ENCODE data around the gene BCAS3.

The BCAS3 gene

GRCh38 chr17:61389670-61390478 is 712.2 kb downstream of the BCAS3 start:
- Histone ChIP-seq H3K27ac (ENCODE audit: low read depth, low read length) (no peak overlapping the region), H3K4me1 (ENCODE audit: control insufficient read depth, insufficient read depth, low read length) (no peaks in the 10 kb centered on the region), H3K4me3 (ENCODE audit: low read length) (no peak overlapping the region), H3K27me3 (ENCODE audit: control insufficient read depth, insufficient read depth, low read length) (no peaks in the 10 kb centered on the region), H3K36me3 (ENCODE audit: control insufficient read depth, insufficient read depth, low read length) (no peaks in the 10 kb centered on the region), H3K9ac (ENCODE audit: low read length) (no peak overlapping the region)

- no peak overlapping the region for H3K9ac ChIP-seq (ENCODE audit: low read length)
- no peaks in the 10 kb centered on the region for H3K36me3 ChIP-seq (ENCODE audit: control insufficient read depth, insufficient read depth, low read length)
- no peaks in the 10 kb centered on the region for H3K27me3 ChIP-seq (ENCODE audit: control insufficient read depth, insufficient read depth, low read length)
- no peaks in the 10 kb centered on the region for H3K4me1 ChIP-seq (ENCODE audit: control insufficient read depth, insufficient read depth, low read length)
- H3K27ac ChIP-seq (ENCODE audit: low read depth, low read length): no peak overlapping the region
- H3K4me3 ChIP-seq (ENCODE audit: low read length): no peak overlapping the region
Measured at GRCh38 chr17:61390479-61390791, 712.8 kb downstream of the BCAS3 start.

GRCh38 chr17:61391595-61392291 is 714.1 kb downstream of the BCAS3 start:
- Histone ChIP-seq H3K4me3 (ENCODE audit: low read length) (no peak overlapping the region), H3K4me1 (ENCODE audit: control insufficient read depth, insufficient read depth, low read length) (no peaks in the 10 kb centered on the region), H3K27me3 (ENCODE audit: control insufficient read depth, insufficient read depth, low read length) (peaks cover 6% of the 10 kb centered on the region), H3K9ac (ENCODE audit: low read length) (no peak overlapping the region), H3K36me3 (ENCODE audit: control insufficient read depth, insufficient read depth, low read length) (no peaks in the 10 kb centered on the region), H3K27ac (ENCODE audit: low read depth, low read length) (no peak overlapping the region)

- H3K4me3 ChIP-seq (ENCODE audit: low read length): no peak overlapping the region
- no peaks in the 10 kb centered on the region for H3K36me3 ChIP-seq (ENCODE audit: control insufficient read depth, insufficient read depth, low read length)
- H3K27ac ChIP-seq (ENCODE audit: low read depth, low read length): no peak overlapping the region
- no peak overlapping the region for H3K9ac ChIP-seq (ENCODE audit: low read length)
- H3K27me3 ChIP-seq (ENCODE audit: control insufficient read depth, insufficient read depth, low read length): peaks cover 13% of the 10 kb centered on the region
- H3K4me1 ChIP-seq (ENCODE audit: control insufficient read depth, insufficient read depth, low read length): no peaks in the 10 kb centered on the region
Measured at GRCh38 chr17:61392679-61393078, 715.0 kb downstream of the BCAS3 start.

- H3K4me1 ChIP-seq (ENCODE audit: control insufficient read depth, insufficient read depth, low read length): no peaks in the 10 kb centered on the region
- no peak overlapping the region for H3K9ac ChIP-seq (ENCODE audit: low read length)
- H3K4me3 ChIP-seq (ENCODE audit: low read length): no peak overlapping the region
- peaks cover 21% of the 10 kb centered on the region for H3K27me3 ChIP-seq (ENCODE audit: control insufficient read depth, insufficient read depth, low read length)
- no peaks in the 10 kb centered on the region for H3K36me3 ChIP-seq (ENCODE audit: control insufficient read depth, insufficient read depth, low read length)
- no peak overlapping the region for H3K27ac ChIP-seq (ENCODE audit: low read depth, low read length)
Measured at GRCh38 chr17:61393550-61393903, 715.9 kb downstream of the BCAS3 start.

- no peak overlapping the region for H3K9ac ChIP-seq (ENCODE audit: low read length)
- H3K27me3 ChIP-seq (ENCODE audit: control insufficient read depth, insufficient read depth, low read length): peaks cover 25% of the 10 kb centered on the region
- no peak overlapping the region for H3K27ac ChIP-seq (ENCODE audit: low read depth, low read length)
- no peaks in the 10 kb centered on the region for H3K36me3 ChIP-seq (ENCODE audit: control insufficient read depth, insufficient read depth, low read length)
- no peaks in the 10 kb centered on the region for H3K4me1 ChIP-seq (ENCODE audit: control insufficient read depth, insufficient read depth, low read length)
- H3K4me3 ChIP-seq (ENCODE audit: low read length): no peak overlapping the region
Measured at GRCh38 chr17:61393904-61394629, 716.4 kb downstream of the BCAS3 start.

GRCh38 chr17:61394630-61395408 is 717.2 kb downstream of the BCAS3 start:
- Histone ChIP-seq H3K9ac (ENCODE audit: low read length) (no peak overlapping the region), H3K4me3 (ENCODE audit: low read length) (no peak overlapping the region), H3K27me3 (ENCODE audit: control insufficient read depth, insufficient read depth, low read length) (peaks cover 25% of the 10 kb centered on the region), H3K27ac (ENCODE audit: low read depth, low read length) (no peak overlapping the region), H3K4me1 (ENCODE audit: control insufficient read depth, insufficient read depth, low read length) (no peaks in the 10 kb centered on the region), H3K36me3 (ENCODE audit: control insufficient read depth, insufficient read depth, low read length) (no peaks in the 10 kb centered on the region)

GRCh38 chr17:61395409-61395982 is 717.8 kb downstream of the BCAS3 start:
- H3K4me3 ChIP-seq (ENCODE audit: low read length): no peak overlapping the region
- H3K27ac ChIP-seq (ENCODE audit: low read depth, low read length): no peak overlapping the region
- no peaks in the 10 kb centered on the region for H3K36me3 ChIP-seq (ENCODE audit: control insufficient read depth, insufficient read depth, low read length)
- H3K4me1 ChIP-seq (ENCODE audit: control insufficient read depth, insufficient read depth, low read length): no peaks in the 10 kb centered on the region
- H3K27me3 ChIP-seq (ENCODE audit: control insufficient read depth, insufficient read depth, low read length): peaks cover 25% of the 10 kb centered on the region
- no peak overlapping the region for H3K9ac ChIP-seq (ENCODE audit: low read length)

- Histone ChIP-seq H3K9ac (ENCODE audit: low read length) (no peak overlapping the region), H3K4me1 (ENCODE audit: control insufficient read depth, insufficient read depth, low read length) (no peaks in the 10 kb centered on the region), H3K36me3 (ENCODE audit: control insufficient read depth, insufficient read depth, low read length) (no peaks in the 10 kb centered on the region), H3K4me3 (ENCODE audit: low read length) (peak overlapping the region; percentile 27), H3K27me3 (ENCODE audit: control insufficient read depth, insufficient read depth, low read length) (peaks cover 31% of the 10 kb centered on the region), H3K27ac (ENCODE audit: low read depth, low read length) (no peak overlapping the region)
Measured at GRCh38 chr17:61395983-61396585, 718.4 kb downstream of the BCAS3 start.

- Histone ChIP-seq H3K4me1 (ENCODE audit: control insufficient read depth, insufficient read depth, low read length) (no peaks in the 10 kb centered on the region), H3K9ac (ENCODE audit: low read length) (no peak overlapping the region), H3K27me3 (ENCODE audit: control insufficient read depth, insufficient read depth, low read length) (peaks cover 37% of the 10 kb centered on the region), H3K27ac (ENCODE audit: low read depth, low read length) (no peak overlapping the region), H3K4me3 (ENCODE audit: low read length) (peak overlapping the region; percentile 27), H3K36me3 (ENCODE audit: control insufficient read depth, insufficient read depth, low read length) (no peaks in the 10 kb centered on the region)
Measured at GRCh38 chr17:61396586-61397085, 719.0 kb downstream of the BCAS3 start.

GRCh38 chr17:61397086-61397842 is 719.6 kb downstream of the BCAS3 start:
- H3K4me1 ChIP-seq (ENCODE audit: control insufficient read depth, insufficient read depth, low read length): no peaks in the 10 kb centered on the region
- H3K4me3 ChIP-seq (ENCODE audit: low read length): peak overlapping the region; percentile 43
- H3K27ac ChIP-seq (ENCODE audit: low read depth, low read length): no peak overlapping the region
- no peaks in the 10 kb centered on the region for H3K36me3 ChIP-seq (ENCODE audit: control insufficient read depth, insufficient read depth, low read length)
- H3K27me3 ChIP-seq (ENCODE audit: control insufficient read depth, insufficient read depth, low read length): peaks cover 41% of the 10 kb centered on the region
- no peak overlapping the region for H3K9ac ChIP-seq (ENCODE audit: low read length)

Data from rectal smooth muscle tissue (tissue), 1 donor.